ENCODE results near the gene DOCK4.

The DOCK4 gene

DNA sequence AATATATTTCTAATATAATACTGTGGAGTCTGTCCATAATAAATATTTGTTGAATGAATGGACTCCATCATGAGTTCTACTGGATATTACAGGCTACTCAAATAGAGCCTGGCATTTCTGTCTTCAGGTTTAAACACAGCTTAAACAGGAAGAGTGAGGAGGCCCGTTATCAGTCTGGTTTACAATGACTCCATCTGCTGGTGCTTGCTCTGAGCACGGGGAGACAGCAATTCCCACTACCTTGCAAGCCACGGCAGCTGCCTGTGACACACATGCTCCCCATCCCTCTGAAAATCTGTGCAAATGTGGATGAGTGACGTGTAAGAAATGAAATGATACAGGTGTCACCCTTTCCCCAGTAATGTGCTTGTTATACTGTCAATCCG lies 350.4 kb downstream of the DOCK4 start:
- Histone ChIP-seq H3K4me3 (ENCODE audit: low read depth in 1 of 2, low read length in 2 of 2) (no peak overlapping the region), H3K27ac (ENCODE audit: low read length) (no peak overlapping the region), H3K36me3 (ENCODE audit: control insufficient read depth in 1 of 2, insufficient read depth in 2 of 2, low read length in 2 of 2) (peaks cover 0 to 7% of the 10 kb centered on the region in 2 donors), H3K27me3 (ENCODE audit: low read depth, low read length) (no peaks in the 10 kb centered on the region), H3K9me3 (ENCODE audit: control insufficient read depth in 1 of 2, low read length in 2 of 2) (no peaks in the 10 kb centered on the region), H3K4me1 (ENCODE audit: control insufficient read depth in 1 of 2, insufficient read depth in 2 of 2, low read length in 2 of 2) (no peaks in the 10 kb centered on the region)

DNA sequence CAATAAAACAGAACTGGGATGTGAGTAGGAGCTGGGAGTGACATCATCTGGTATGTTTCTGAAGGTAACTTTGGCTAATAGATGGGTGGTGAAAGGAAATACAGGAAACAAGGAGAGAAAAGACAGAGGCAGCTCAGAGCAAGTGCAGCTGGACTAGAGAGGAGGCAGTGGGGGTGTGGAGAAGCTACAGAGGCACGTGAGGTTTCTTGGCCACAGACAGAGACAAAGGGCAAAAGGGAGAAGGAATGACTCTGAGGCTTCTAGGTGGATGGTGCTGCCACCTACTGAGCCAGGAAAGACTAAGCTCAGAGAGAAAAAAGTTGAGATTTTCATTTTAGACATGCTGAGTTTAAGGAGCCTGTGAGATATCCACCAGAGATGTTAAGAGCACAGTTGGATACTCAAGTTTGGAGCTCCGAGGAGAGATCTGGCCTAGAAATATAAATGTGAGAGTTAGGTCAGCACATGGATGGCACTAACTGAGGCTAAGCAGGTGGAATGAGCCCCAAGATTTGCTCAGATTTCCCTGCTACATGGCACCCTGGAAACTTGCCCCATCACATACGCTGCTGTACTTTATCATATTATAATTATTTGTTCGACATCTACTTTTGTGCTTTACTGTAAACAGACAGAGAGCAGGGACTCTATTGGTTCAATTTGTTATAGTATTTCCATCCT lies 350.9 kb downstream of the DOCK4 start:
- Histone ChIP-seq H3K9me3 (ENCODE audit: control insufficient read depth in 1 of 2, low read length in 2 of 2) (no peaks in the 10 kb centered on the region), H3K36me3 (ENCODE audit: control insufficient read depth in 1 of 2, insufficient read depth in 2 of 2, low read length in 2 of 2) (peaks cover 0 to 5% of the 10 kb centered on the region in 2 donors), H3K4me1 (ENCODE audit: control insufficient read depth in 1 of 2, insufficient read depth in 2 of 2, low read length in 2 of 2) (no peaks in the 10 kb centered on the region), H3K27ac (ENCODE audit: low read length) (no peak overlapping the region), H3K27me3 (ENCODE audit: low read depth, low read length) (no peaks in the 10 kb centered on the region), H3K4me3 (ENCODE audit: low read depth in 1 of 2, low read length in 2 of 2) (no peak overlapping the region)

- Histone ChIP-seq H3K9me3 (ENCODE audit: control insufficient read depth in 1 of 2, low read length in 2 of 2) (no peaks in the 10 kb centered on the region), H3K4me1 (ENCODE audit: control insufficient read depth in 1 of 2, insufficient read depth in 2 of 2, low read length in 2 of 2) (no peaks in the 10 kb centered on the region), H3K36me3 (ENCODE audit: control insufficient read depth in 1 of 2, insufficient read depth in 2 of 2, low read length in 2 of 2) (no peaks in the 10 kb centered on the region), H3K27me3 (ENCODE audit: low read depth, low read length) (no peaks in the 10 kb centered on the region), H3K4me3 (ENCODE audit: low read depth in 1 of 2, low read length in 2 of 2) (no peak overlapping the region), H3K27ac (ENCODE audit: low read length) (no peak overlapping the region)
These were observed 352.8 kb downstream of the DOCK4 start for GRCh38 chr7:111853201-111853990.

DNA sequence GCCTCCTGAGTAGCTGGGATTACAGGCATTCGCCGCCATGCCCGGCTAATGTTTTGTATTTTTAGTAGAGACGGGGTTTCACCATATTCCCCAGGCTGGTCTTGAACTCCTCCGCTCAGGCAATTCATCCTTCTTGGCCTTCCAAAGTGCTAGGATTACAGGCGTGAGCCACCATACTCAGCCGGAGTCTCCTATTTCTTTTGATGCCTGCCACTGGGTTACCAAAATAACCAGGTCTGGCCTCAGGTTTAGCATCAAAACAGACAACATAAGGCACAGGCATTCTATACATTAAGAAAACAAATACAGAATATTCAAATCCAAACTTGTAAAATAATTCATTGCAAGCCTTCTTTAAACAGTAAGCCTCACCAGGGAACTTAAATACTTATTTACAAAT lies 354.1 kb downstream of the DOCK4 start:
- no peaks in the 10 kb centered on the region for H3K27me3 ChIP-seq (ENCODE audit: low read depth, low read length)
- H3K4me1 ChIP-seq (ENCODE audit: control insufficient read depth in 1 of 2, insufficient read depth in 2 of 2, low read length in 2 of 2): no peaks in the 10 kb centered on the region
- H3K36me3 ChIP-seq (ENCODE audit: control insufficient read depth in 1 of 2, insufficient read depth in 2 of 2, low read length in 2 of 2): no peaks in the 10 kb centered on the region
- no peaks in the 10 kb centered on the region for H3K9me3 ChIP-seq (ENCODE audit: control insufficient read depth in 1 of 2, low read length in 2 of 2)
- H3K4me3 ChIP-seq (ENCODE audit: low read depth in 1 of 2, low read length in 2 of 2): no peak overlapping the region
- H3K27ac ChIP-seq (ENCODE audit: low read length): no peak overlapping the region

GRCh38 chr7:111846898-111847297 lies 359.3 kb downstream of the DOCK4 start:
- no peak overlapping the region for H3K27ac ChIP-seq (ENCODE audit: low read length)
- peaks cover 7 to 9% of the 10 kb centered on the region in 2 donors for H3K36me3 ChIP-seq (ENCODE audit: control insufficient read depth in 1 of 2, insufficient read depth in 2 of 2, low read length in 2 of 2)
- no peaks in the 10 kb centered on the region for H3K27me3 ChIP-seq (ENCODE audit: low read depth, low read length)
- H3K4me3 ChIP-seq (ENCODE audit: low read depth in 1 of 2, low read length in 2 of 2): no peak overlapping the region
- no peaks in the 10 kb centered on the region for H3K9me3 ChIP-seq (ENCODE audit: control insufficient read depth in 1 of 2, low read length in 2 of 2)
- no peaks in the 10 kb centered on the region for H3K4me1 ChIP-seq (ENCODE audit: control insufficient read depth in 1 of 2, insufficient read depth in 2 of 2, low read length in 2 of 2)

- Histone ChIP-seq H3K4me3 (ENCODE audit: low read depth in 1 of 2, low read length in 2 of 2) (no peak overlapping the region), H3K27me3 (ENCODE audit: low read depth, low read length) (no peaks in the 10 kb centered on the region), H3K4me1 (ENCODE audit: control insufficient read depth in 1 of 2, insufficient read depth in 2 of 2, low read length in 2 of 2) (no peaks in the 10 kb centered on the region), H3K9me3 (ENCODE audit: control insufficient read depth in 1 of 2, low read length in 2 of 2) (no peaks in the 10 kb centered on the region), H3K36me3 (ENCODE audit: control insufficient read depth in 1 of 2, insufficient read depth in 2 of 2, low read length in 2 of 2) (peaks cover 9 to 11% of the 10 kb centered on the region in 2 donors), H3K27ac (ENCODE audit: low read length) (no peak overlapping the region)
These were observed 360.3 kb downstream of the DOCK4 start for GRCh38 chr7:111845853-111846252.

GRCh38 chr7:111844904-111845671 lies 361.1 kb downstream of the DOCK4 start:
- H3K36me3 ChIP-seq (ENCODE audit: control insufficient read depth in 1 of 2, insufficient read depth in 2 of 2, low read length in 2 of 2): peaks cover 9 to 11% of the 10 kb centered on the region in 2 donors
- H3K4me3 ChIP-seq (ENCODE audit: low read depth in 1 of 2, low read length in 2 of 2): no peak overlapping the region
- no peaks in the 10 kb centered on the region for H3K4me1 ChIP-seq (ENCODE audit: control insufficient read depth in 1 of 2, insufficient read depth in 2 of 2, low read length in 2 of 2)
- H3K9me3 ChIP-seq (ENCODE audit: control insufficient read depth in 1 of 2, low read length in 2 of 2): no peaks in the 10 kb centered on the region
- H3K27me3 ChIP-seq (ENCODE audit: low read depth, low read length): no peaks in the 10 kb centered on the region
- no peak overlapping the region for H3K27ac ChIP-seq (ENCODE audit: low read length)

DNA sequence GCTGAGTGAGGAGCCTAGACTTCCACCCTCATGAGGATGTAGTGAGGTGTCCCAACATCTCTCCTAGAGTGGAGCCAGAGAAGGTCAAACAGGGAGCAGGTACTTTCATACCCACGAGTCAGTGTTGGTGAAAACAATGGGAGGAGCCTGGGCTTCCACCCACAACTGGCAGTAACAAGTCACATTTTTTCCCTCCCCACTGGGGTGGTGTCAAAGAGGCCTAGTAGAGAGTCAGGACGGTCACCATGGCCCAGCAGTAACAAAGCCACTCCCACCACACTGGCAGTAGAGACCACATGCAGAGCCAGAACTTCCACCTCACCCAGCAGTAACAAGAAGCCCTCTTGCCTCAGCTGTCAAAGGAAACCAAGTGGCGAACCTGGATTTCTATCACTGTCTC lies 363.7 kb downstream of the DOCK4 start:
- H3K27ac ChIP-seq (ENCODE audit: low read length): no peak overlapping the region

GRCh38 chr7:111841596-111842205 lies 364.5 kb downstream of the DOCK4 start:
- Histone ChIP-seq H3K9me3 (ENCODE audit: control insufficient read depth in 1 of 2, low read length in 2 of 2) (no peaks in the 10 kb centered on the region), H3K4me1 (ENCODE audit: control insufficient read depth in 1 of 2, insufficient read depth in 2 of 2, low read length in 2 of 2) (no peaks in the 10 kb centered on the region), H3K27ac (ENCODE audit: low read length) (no peak overlapping the region), H3K36me3 (ENCODE audit: control insufficient read depth in 1 of 2, insufficient read depth in 2 of 2, low read length in 2 of 2) (peaks cover 8 to 11% of the 10 kb centered on the region in 2 donors), H3K4me3 (ENCODE audit: low read depth in 1 of 2, low read length in 2 of 2) (no peak overlapping the region), H3K27me3 (ENCODE audit: low read depth, low read length) (no peaks in the 10 kb centered on the region)

More for the DNA sequence above, 363.7 kb downstream of the DOCK4 start:
- Histone ChIP-seq H3K4me3 (ENCODE audit: low read depth in 1 of 2, low read length in 2 of 2) (no peak overlapping the region), H3K9me3 (ENCODE audit: control insufficient read depth in 1 of 2, low read length in 2 of 2) (no peaks in the 10 kb centered on the region), H3K36me3 (ENCODE audit: control insufficient read depth in 1 of 2, insufficient read depth in 2 of 2, low read length in 2 of 2) (peaks cover 9 to 11% of the 10 kb centered on the region in 2 donors), H3K4me1 (ENCODE audit: control insufficient read depth in 1 of 2, insufficient read depth in 2 of 2, low read length in 2 of 2) (no peaks in the 10 kb centered on the region), H3K27me3 (ENCODE audit: low read depth, low read length) (no peaks in the 10 kb centered on the region)

GRCh38 chr7:111840528-111840927 lies 365.7 kb downstream of the DOCK4 start:
- Histone ChIP-seq H3K4me3 (ENCODE audit: low read depth in 1 of 2, low read length in 2 of 2) (no peak overlapping the region), H3K27ac (ENCODE audit: low read length) (no peak overlapping the region), H3K27me3 (ENCODE audit: low read depth, low read length) (no peaks in the 10 kb centered on the region), H3K36me3 (ENCODE audit: control insufficient read depth in 1 of 2, insufficient read depth in 2 of 2, low read length in 2 of 2) (peaks cover 0 to 5% of the 10 kb centered on the region in 2 donors), H3K9me3 (ENCODE audit: control insufficient read depth in 1 of 2, low read length in 2 of 2) (no peaks in the 10 kb centered on the region), H3K4me1 (ENCODE audit: control insufficient read depth in 1 of 2, insufficient read depth in 2 of 2, low read length in 2 of 2) (no peaks in the 10 kb centered on the region)

GRCh38 chr7:111839261-111839660 lies 366.9 kb downstream of the DOCK4 start:
- peaks cover 0 to 5% of the 10 kb centered on the region in 2 donors for H3K36me3 ChIP-seq (ENCODE audit: control insufficient read depth in 1 of 2, insufficient read depth in 2 of 2, low read length in 2 of 2)
- H3K4me3 ChIP-seq (ENCODE audit: low read depth in 1 of 2, low read length in 2 of 2): no peak overlapping the region
- H3K27ac ChIP-seq (ENCODE audit: low read length): no peak overlapping the region
- H3K27me3 ChIP-seq (ENCODE audit: low read depth, low read length): no peaks in the 10 kb centered on the region
- no peaks in the 10 kb centered on the region for H3K4me1 ChIP-seq (ENCODE audit: control insufficient read depth in 1 of 2, insufficient read depth in 2 of 2, low read length in 2 of 2)
- H3K9me3 ChIP-seq (ENCODE audit: control insufficient read depth in 1 of 2, low read length in 2 of 2): no peaks in the 10 kb centered on the region

All from muscle layer of duodenum (tissue), 2 donors.